ENCODE data around the gene ZNF57. TPM values are rescaled to one million over a fixed set of nuclear protein-coding genes. Genes with fewer than 3 reads are reported as not detected.

The ZNF57 gene
- total and polyA plus RNA-seq, 9 of the 15 experiments (the other 6 are each of a cell fraction or from before 2014, with no cell fraction given) = 3.9 to 13.5 (median 7.8) TPM

DNA sequence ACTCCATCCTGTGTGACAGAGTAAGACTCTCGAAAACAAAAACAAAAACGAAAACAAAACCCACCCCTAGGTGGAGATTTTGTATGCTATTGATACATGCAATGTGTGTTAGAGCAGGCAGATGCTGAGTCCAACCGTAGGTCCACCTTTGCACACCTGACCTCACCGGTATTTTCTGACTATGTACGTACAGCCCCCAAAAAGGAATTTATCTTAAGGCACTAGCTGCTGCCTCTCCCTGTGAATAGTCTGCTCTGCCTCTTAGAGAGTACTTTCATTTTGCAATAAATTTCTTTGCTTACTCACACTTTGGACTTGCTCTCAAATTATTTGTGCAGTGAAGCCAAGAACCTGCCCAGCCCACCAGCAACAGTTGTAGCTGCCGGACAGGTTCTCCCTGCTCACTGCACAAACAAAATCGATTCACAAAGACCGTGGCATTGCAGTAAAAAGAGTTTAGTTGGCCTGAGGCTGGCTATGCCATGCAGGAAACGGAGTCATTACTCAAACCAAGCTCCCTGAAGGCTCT is 52.3 kb downstream of the ZNF57 start:
- H3K36me3 ChIP-seq (ENCODE audit: control insufficient read depth, insufficient read depth, low read length) = no peaks in the 10 kb centered on the region
- no peak overlapping the region for H3K9ac ChIP-seq (ENCODE audit: insufficient read depth in 1 of 2, low read depth in 2 of 2, low read length in 2 of 2)
- DNase-seq (ENCODE audit: extremely low read depth in 1 of 4, low spot score in 3 of 4) = no peak
- ChIA-PET POLR2A (interaction anchor here (0.8 kb wide), 1 partner anchor 60 kb away, joined by 3 read pairs; no protein-coding TSS in a partner anchor), CTCF (ENCODE audit: low intra/inter-chr PET ratio) (interaction anchor here (0.6 kb wide), 1 partner anchor 8 kb away, joined by 3 read pairs; no protein-coding TSS in a partner anchor)
- no peak for FAIRE-seq
- H3K27me3 ChIP-seq (ENCODE audit: control insufficient read depth in 2 of 2, insufficient read depth in 2 of 2, low read length in 2 of 2) = no peaks in the 10 kb centered on the region
- H3K9me3 ChIP-seq (replicated peaks; ENCODE audit: control insufficient read depth, insufficient read depth, low read depth, low read length) = no peaks in the 10 kb centered on the region
- in situ Hi-C loops (cut with MboI) = loop anchor here (5.0 to 10.0 kb wide), 2 partner anchors 204 to 352 kb away; no protein-coding TSS in a partner anchor
- intact Hi-C loops (cut with micrococcal nuclease) = loop anchor here (10.0 kb wide), 1 partner anchor 152 kb away; no protein-coding TSS in a partner anchor
- H3K79me2 ChIP-seq (ENCODE audit: control insufficient read depth, insufficient read depth, low read length) = no peaks in the 10 kb centered on the region
- no peaks in the 10 kb centered on the region for H3K9me1 ChIP-seq (ENCODE audit: control insufficient read depth, insufficient read depth, low read length)
- no peak overlapping the region for H3K27ac ChIP-seq (ENCODE audit: extremely low read depth, low read depth, low read length)
- ATAC-seq = no peak
- peak overlapping the region; percentile 30; the same call in 1 of the 2 replicates for H3K4me2 ChIP-seq (ENCODE audit: insufficient read depth, low read length)
- H3K4me1 ChIP-seq (replicated peaks in 1 of 2; ENCODE audit: control insufficient read depth in 2 of 2, insufficient read depth in 2 of 2, low read length in 2 of 2) = peaks cover 8 to 9% of the 10 kb centered on the region in 2 experiments
- H3K4me3 ChIP-seq = no peak overlapping the region
- H4K20me1 ChIP-seq (replicated peaks; ENCODE audit: control insufficient read depth, insufficient read depth, low read length) = peaks cover 11% of the 10 kb centered on the region
- TF ChIP-seq FOXK2 (conservative IDR thresholded peaks at IDR 0.05 in 1 of 2, IDR thresholded peaks at IDR 0.05 in 1 of 2; ENCODE audit: low read depth in 2 of 2) (no peak), LCOR (CRISPR knock-in tag; IDR thresholded peaks at IDR 0.05) (no peak), NCOA2 (IDR thresholded peaks at IDR 0.05; ENCODE audit: partially characterized antibody in 2 of 2) (no peak), NR2C1 (IDR thresholded peaks at IDR 0.05) (no peak), NR2C1 (tag; IDR thresholded peaks at IDR 0.05) (no peak), CBX3 (IDR thresholded peaks at IDR 0.05; ENCODE audit: borderline replicate concordance in 1 of 2, low read length in 2 of 2) (no peak), BMI1 (IDR thresholded peaks at IDR 0.05; ENCODE audit: low read length) (no peak), CBX1 (IDR thresholded peaks at IDR 0.05; ENCODE audit: low read depth) (no peak), RBM15 (IDR thresholded peaks at IDR 0.05; ENCODE audit: insufficient read depth, low read length) (no peak), MCM7 (IDR thresholded peaks at IDR 0.05) (no peak), PML (IDR thresholded peaks at IDR 0.05; ENCODE audit: low read length) (no peak), RBM34 (IDR thresholded peaks at IDR 0.05; ENCODE audit: borderline replicate concordance, insufficient read depth, low read length) (no peak), KAT8 (IDR thresholded peaks at IDR 0.05; ENCODE audit: low read depth) (no peak), PRMT5 (CRISPR knock-in tag; IDR thresholded peaks at IDR 0.05) (no peak), IRF9 (tag; IDR thresholded peaks at IDR 0.05) (no peak), KHSRP (IDR thresholded peaks at IDR 0.05) (no peak), CHCHD3 (CRISPR knock-in tag; IDR thresholded peaks at IDR 0.05) (no peak), WHSC1 (IDR thresholded peaks at IDR 0.05; ENCODE audit: low read length) (no peak), MYBL2 (IDR thresholded peaks at IDR 0.05; ENCODE audit: low read depth) (no peak), MYBL2 (CRISPR knock-in tag; IDR thresholded peaks at IDR 0.05; ENCODE audit: borderline replicate concordance) (no peak), RBM14 (IDR thresholded peaks at IDR 0.05; ENCODE audit: borderline replicate concordance, insufficient read depth, low read depth, low read length) (no peak)
- TF ChIP-seq, protein P1, sequence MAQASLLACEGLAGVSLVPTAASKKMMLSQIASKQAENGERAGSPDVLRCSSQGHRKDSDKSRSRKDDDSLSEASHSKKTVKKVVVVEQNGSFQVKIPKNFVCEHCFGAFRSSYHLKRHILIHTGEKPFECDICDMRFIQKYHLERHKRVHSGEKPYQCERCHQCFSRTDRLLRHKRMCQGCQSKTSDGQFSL (CRISPR knock-in tag; IDR thresholded peaks at IDR 0.05) = no peak
- TF ChIP-seq, protein P1 (tag; IDR thresholded peaks at IDR 0.05) = no peak
- no TSS peak for BruUV-seq (replicated peaks)
- WGBS (ENCODE audit: insufficient coverage, low coverage, missing lambda C conversion rate) = 33% methylated on average over 9 of the region's 9 CpGs
- H2AFZ ChIP-seq (ENCODE audit: low read depth, low read length) = peak overlapping the region; percentile 51; the same call in 1 of the 2 replicates

Data from K562 (cell line).